H1 (cell line): Measurements from ENCODE around the gene ASAP2.

Experiments
- CREB1 ChIP-seq: IDR thresholded peaks from 2 replicates; pipeline ENCODE4 v1.6.1; 2012; ENCODE audit warnings: inconsistent platforms
- EP300 ChIP-seq, 2 experiments: IDR thresholded peaks; 1 replicate in 1 of 2; 2 replicates in 1 of 2; pipeline ENCODE4 v1.6.1; 2011 to 2012; ENCODE audit warnings: low read depth in 2 of 2, low read length in 2 of 2, mild to moderate bottlenecking in 2 of 2, borderline replicate concordance in 1 of 2, inconsistent platforms in 1 of 2, moderate library complexity in 1 of 2
- EZH2 ChIP-seq: fragments of 200-600 bp; sonication (generic); IDR thresholded peaks from 2 replicates; pipeline ENCODE4 v1.7.1; 2012; ENCODE audit warnings: low read depth, mild to moderate bottlenecking, moderate library complexity, low read length, inconsistent platforms; ENCODE audit not compliant: severe bottlenecking
- HDAC6 ChIP-seq: IDR thresholded peaks from one replicate; pipeline ENCODE4 v1.7.1; 2012; ENCODE audit warnings: low read depth, mild to moderate bottlenecking, inconsistent platforms, low read length, moderate library complexity
- KDM1A ChIP-seq: fragments of 200-600, 300-600 bp; sonication (generic); IDR thresholded peaks from 2 replicates; pipeline ENCODE4 v1.7.1; 2016; ENCODE audit warnings: mild to moderate bottlenecking, low read length, borderline replicate concordance
- NRF1 ChIP-seq: IDR thresholded peaks from 2 replicates; pipeline ENCODE4 v1.6.1; 2011; ENCODE audit warnings: mild to moderate bottlenecking, low read depth, low read length, improper control_type of control experiment
- POLR2A ChIP-seq, 2 experiments: IDR thresholded peaks; 1 replicate in 1 of 2; 2 replicates in 1 of 2; pipeline ENCODE4 v1.6.1; 2011; ENCODE audit warnings: low read depth in 2 of 2, low read length in 2 of 2, mild to moderate bottlenecking in 2 of 2; ENCODE audit errors: control extremely low read depth in 1 of 2
- POLR2AphosphoS5 ChIP-seq: IDR thresholded peaks from 2 replicates; pipeline ENCODE4 v1.6.1; 2011; ENCODE audit warnings: low read depth, low read length
- SAP30 ChIP-seq: fragments of 300-600 bp; sonication (generic); IDR thresholded peaks from 2 replicates; pipeline ENCODE4 v1.7.1; 2012; ENCODE audit warnings: low read length, moderate library complexity, mild to moderate bottlenecking, inconsistent platforms; ENCODE audit not compliant: insufficient read depth, insufficient replicate concordance
- SP4 ChIP-seq: IDR thresholded peaks from 2 replicates; pipeline ENCODE4 v1.6.1; 2012; ENCODE audit warnings: low read length, inconsistent platforms
- SRF ChIP-seq: IDR thresholded peaks from 2 replicates; pipeline ENCODE4 v1.6.1; 2011; ENCODE audit warnings: mild to moderate bottlenecking, low read depth, low read length, moderate library complexity
- YY1 ChIP-seq: IDR thresholded peaks from 2 replicates; pipeline ENCODE4 v1.6.1; 2011; ENCODE audit warnings: low read depth, mild to moderate bottlenecking, low read length
- TF ChIP-seq, protein P1 (sequence below), 3 experiments: IDR thresholded peaks; 1 replicate in 2 of 3; 2 replicates in 1 of 3; pipeline versions ENCODE4 v1.5.1 to v1.6.1; 2011; ENCODE audit warnings: low read length in 3 of 3, mild to moderate bottlenecking in 3 of 3, inconsistent platforms in 2 of 3, low read depth in 1 of 3, moderate library complexity in 1 of 3; ENCODE audit not compliant: insufficient read depth in 1 of 3; ENCODE audit errors: control extremely low read depth in 1 of 3

DNA sequence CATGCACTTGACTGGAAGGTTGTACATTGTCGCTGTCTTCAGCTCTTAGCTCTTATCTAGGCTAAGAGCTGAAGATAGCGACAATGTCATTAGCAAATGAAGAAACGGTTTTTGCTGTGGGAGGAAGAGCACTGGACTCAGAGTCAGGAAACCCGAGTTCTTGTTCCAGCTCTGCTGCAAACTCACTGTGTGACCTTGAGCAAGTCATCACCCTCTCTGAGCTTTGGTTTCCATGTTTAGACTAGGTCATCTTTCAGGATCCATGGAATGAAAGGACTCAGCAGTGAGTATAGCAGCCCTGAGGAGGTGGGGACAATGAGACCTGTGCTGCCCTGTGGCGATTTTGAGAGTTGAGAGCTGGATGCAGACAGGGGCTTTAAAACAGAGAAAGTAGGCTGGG lies 85.3 kb downstream of the ASAP2 start:
- TF ChIP-seq POLR2AphosphoS5 (no peak), KDM1A (no peak), SRF (no peak), CREB1 (no peak), NRF1 (no peak), SP4 (no peak), EP300 (IDR thresholded peaks at IDR 0.05; ENCODE audit: borderline replicate concordance in 1 of 2, low read depth in 2 of 2, low read length in 2 of 2) (no peak), HDAC6 (no peak), YY1 (no peak), POLR2A (IDR thresholded peaks at IDR 0.05; ENCODE audit: control extremely low read depth in 1 of 2, low read depth in 2 of 2, low read length in 2 of 2) (no peak), EZH2 (no peak), SAP30 (no peak)
- TF ChIP-seq, protein P1, sequence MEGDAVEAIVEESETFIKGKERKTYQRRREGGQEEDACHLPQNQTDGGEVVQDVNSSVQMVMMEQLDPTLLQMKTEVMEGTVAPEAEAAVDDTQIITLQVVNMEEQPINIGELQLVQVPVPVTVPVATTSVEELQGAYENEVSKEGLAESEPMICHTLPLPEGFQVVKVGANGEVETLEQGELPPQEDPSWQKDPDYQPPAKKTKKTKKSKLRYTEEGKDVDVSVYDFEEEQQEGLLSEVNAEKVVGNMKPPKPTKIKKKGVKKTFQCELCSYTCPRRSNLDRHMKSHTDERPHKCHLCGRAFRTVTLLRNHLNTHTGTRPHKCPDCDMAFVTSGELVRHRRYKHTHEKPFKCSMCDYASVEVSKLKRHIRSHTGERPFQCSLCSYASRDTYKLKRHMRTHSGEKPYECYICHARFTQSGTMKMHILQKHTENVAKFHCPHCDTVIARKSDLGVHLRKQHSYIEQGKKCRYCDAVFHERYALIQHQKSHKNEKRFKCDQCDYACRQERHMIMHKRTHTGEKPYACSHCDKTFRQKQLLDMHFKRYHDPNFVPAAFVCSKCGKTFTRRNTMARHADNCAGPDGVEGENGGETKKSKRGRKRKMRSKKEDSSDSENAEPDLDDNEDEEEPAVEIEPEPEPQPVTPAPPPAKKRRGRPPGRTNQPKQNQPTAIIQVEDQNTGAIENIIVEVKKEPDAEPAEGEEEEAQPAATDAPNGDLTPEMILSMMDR (IDR thresholded peaks at IDR 0.05; ENCODE audit: control extremely low read depth in 1 of 3, insufficient read depth in 1 of 3, low read depth in 1 of 3, low read length in 3 of 3) = no peak
